A549 (cell line): ENCODE results near the gene KCNMB1. TPM values are rescaled to one million over a fixed set of nuclear protein-coding genes. Genes with fewer than 3 reads are reported as not detected.
"Not testable (repeated sequence)": the region's sequence is repeated elsewhere in the genome, so short reads cannot be mapped to it uniquely, and the experiment has no call there.

Experiments used
- ATAC-seq, 2 experiments: fragments of 200-7000 bp in 1 of 2; fragments of >200 bp in 1 of 2; cut with Nextera tagmentation in 1 of 2; cut with Tn5 transposase in 1 of 2; 3 replicates each; pipeline versions ENCODE4 v1.8.0 to v1.9.1; 2018 to 2020; ENCODE audit warnings: mild to moderate bottlenecking in 1 of 2, moderate library complexity in 1 of 2
- CTCF ChIA-PET: fragments of 300-600 bp; sonication (Branson Sonifier 250); formaldehyde crosslinking; extraction: SDS; loops from one replicate; lab custom pipeline; 2021; ENCODE audit warnings: antibody characterized with exemption, inconsistent platforms; lab: Yijun Ruan, JAX
- POLR2A ChIA-PET: fragments of 350-600 bp; formaldehyde crosslinking; extraction: SDS; loops from one replicate; lab custom pipeline; 2021; ENCODE audit warnings: antibody characterized with exemption, inconsistent platforms; lab: Yijun Ruan, JAX
- DNase-seq, 2 experiments: peaks; one replicate each; pipeline versions ENCODE4 v3.0.0 to v3.0.0-alpha.2; 2011 to 2016; ENCODE audit warnings: low read depth in 1 of 2, low spot score in 1 of 2
- FAIRE-seq: peaks from 2 replicates; lab custom pipeline; 2011; peaks lifted over from hg19 to GRCh38; lab: Jason Lieb, UNC
- H3K27ac ChIP-seq, 2 experiments: fragments of >200 bp; sonication (Bioruptor Twin); formaldehyde crosslinking; 3 replicates each; pipeline ENCODE4 v1.5.1; 2016 to 2017
- H3K4me1 ChIP-seq: fragments of >200 bp; sonication (Bioruptor Twin); formaldehyde crosslinking; 3 replicates; pipeline ENCODE4 v1.6.1; 2016
- H3K4me2 ChIP-seq: fragments of >200 bp; sonication (Bioruptor Twin); formaldehyde crosslinking; 3 replicates; pipeline ENCODE4 v1.6.1; 2016
- H3K4me3 ChIP-seq: fragments of >200 bp; sonication (Bioruptor Twin); formaldehyde crosslinking; 3 replicates; pipeline ENCODE4 v1.5.1; 2016
- H3K9me3 ChIP-seq: fragments of >200 bp; sonication (Bioruptor Twin); formaldehyde crosslinking; 3 replicates; pipeline ENCODE4 v1.6.1; 2016
- BHLHE40 ChIP-seq: IDR thresholded peaks from 2 replicates; pipeline ENCODE4 v1.6.1; 2012; ENCODE audit warnings: low read depth, low read length, inconsistent platforms
- CHD2 ChIP-seq: fragments of 150-350 bp; IDR thresholded peaks from 2 replicates; pipeline ENCODE4 v1.6.1; 2014; ENCODE audit warnings: low read length; ENCODE audit not compliant: partially characterized antibody
- CHD4 ChIP-seq: fragments of 200-600 bp; sonication (generic); IDR thresholded peaks from 2 replicates; pipeline ENCODE4 v1.6.1; 2016; ENCODE audit warnings: antibody characterized with exemption, mild to moderate bottlenecking, borderline replicate concordance
- EHMT2 ChIP-seq: fragments of 200-600 bp; sonication (generic); IDR thresholded peaks from 2 replicates; pipeline ENCODE4 v1.6.1; 2016; ENCODE audit warnings: antibody characterized with exemption, low read depth, mild to moderate bottlenecking, moderate library complexity
- EP300 ChIP-seq, 2 experiments: fragments of >200 bp; sonication (Bioruptor Twin); formaldehyde crosslinking; IDR thresholded peaks; 2 replicates in 1 of 2; 3 replicates in 1 of 2; pipeline ENCODE4 v1.6.1; 2016 to 2017
- ESRRA ChIP-seq: fragments of 150-350 bp; IDR thresholded peaks from 2 replicates; pipeline ENCODE4 v1.6.1; 2014; ENCODE audit warnings: mild to moderate bottlenecking, low read length, borderline replicate concordance
- FOSL2 ChIP-seq, 2 experiments: fragments of 450-650 bp in 1 of 2; fragments of >200 bp in 1 of 2; sonication (Bioruptor Twin) in 1 of 2; formaldehyde crosslinking; IDR thresholded peaks; 2 replicates each; pipeline versions ENCODE4 v1.5.0 to v1.6.1; 2016 to 2020; ENCODE audit warnings: mild to moderate bottlenecking in 1 of 2, moderate library complexity in 1 of 2
- FOXS1 ChIP-seq: fragments of 250-450 bp; sonication (Bioruptor Pico); IDR thresholded peaks from 2 replicates; pipeline ENCODE4 v1.5.0; 2020; ENCODE audit warnings: mild to moderate bottlenecking, moderate library complexity
- GATA3 ChIP-seq: IDR thresholded peaks from 2 replicates; pipeline ENCODE4 v1.6.1; 2012; ENCODE audit warnings: borderline replicate concordance
- HDAC2 ChIP-seq: fragments of 200-600 bp; sonication (generic); IDR thresholded peaks from 2 replicates; pipeline ENCODE4 v1.6.1; 2016
- HOXB5 ChIP-seq: fragments of 250-450 bp; sonication (Bioruptor Pico); IDR thresholded peaks from 2 replicates; pipeline ENCODE4 v1.5.0; 2020; ENCODE audit warnings: mild to moderate bottlenecking, moderate library complexity
- NFE2L2 ChIP-seq: fragments of 150-350 bp; conservative IDR thresholded peaks from 2 replicates; pipeline ENCODE4 v1.6.1; 2014; ENCODE audit warnings: low read length
- NR3C1 ChIP-seq: fragments of >200 bp; sonication (Bioruptor Twin); formaldehyde crosslinking; IDR thresholded peaks from 3 replicates; pipeline ENCODE4 v1.6.1; 2017
- POLR2A ChIP-seq: IDR thresholded peaks from 2 replicates; pipeline ENCODE4 v1.6.1; 2012; ENCODE audit warnings: mild to moderate bottlenecking, low read length
- POLR2AphosphoS2 ChIP-seq: conservative IDR thresholded peaks from 2 replicates; pipeline ENCODE4 v1.6.1; 2012; ENCODE audit warnings: low read length, improper control_type of control experiment, inconsistent platforms
- RARB ChIP-seq: fragments of 250-450 bp; sonication (Bioruptor Pico); IDR thresholded peaks from 2 replicates; pipeline ENCODE4 v1.8.0; 2021; ENCODE audit warnings: mild to moderate bottlenecking, moderate library complexity
- RFX5 ChIP-seq: fragments of 450-650 bp; IDR thresholded peaks from 2 replicates; pipeline ENCODE4 v1.7.1; 2014; ENCODE audit warnings: antibody characterized with exemption, mild to moderate bottlenecking, moderate library complexity
- RNF2 ChIP-seq: fragments of 200-600 bp; sonication (generic); IDR thresholded peaks from 2 replicates; pipeline ENCODE4 v1.6.1; 2016; ENCODE audit warnings: low read depth, mild to moderate bottlenecking, antibody characterized with exemption, moderate library complexity, borderline replicate concordance
- SMC3 ChIP-seq: fragments of >200 bp; sonication (Bioruptor Twin); formaldehyde crosslinking; IDR thresholded peaks from 3 replicates; pipeline ENCODE4 v1.6.1; 2018; ENCODE audit warnings: inconsistent platforms
- TFCP2L1 ChIP-seq: fragments of 250-450 bp; sonication (Bioruptor Pico); IDR thresholded peaks from 2 replicates; pipeline ENCODE4 v1.5.0; 2021; ENCODE audit warnings: mild to moderate bottlenecking
- TP53 ChIP-seq: fragments of 250-450 bp; sonication (Bioruptor Pico); IDR thresholded peaks from 2 replicates; pipeline ENCODE4 v1.5.0; 2021; ENCODE audit warnings: mild to moderate bottlenecking, moderate library complexity
- USF2 ChIP-seq: fragments of 450-650 bp; IDR thresholded peaks from 2 replicates; pipeline ENCODE4 v1.6.1; 2014; ENCODE audit warnings: antibody characterized with exemption
- ZNF302 ChIP-seq: fragments of 250-450 bp; sonication (Bioruptor Pico); IDR thresholded peaks from 2 replicates; pipeline ENCODE4 v1.9.0; 2021; ENCODE audit warnings: inconsistent platforms, mild to moderate bottlenecking, moderate library complexity
- WGBS: methylation state at CpG from one replicate; pipeline ENCODE4 v1.1.6; 2017; ENCODE audit errors: missing lambda C conversion rate; 5-methylcytosine and 5-hydroxymethylcytosine counted together
- polyA plus RNA-seq, 4 experiments: library from polyadenylated mRNA; depleted of rRNA in 3 of 4; stranded (reverse); fragments of >200 nt; fragmentation: RNase III in 1 of 4; extraction: RNeasy Plus Mini Kit Qiagen cat#74134 plus additional on column Dnase treatment in 1 of 4; gene quantifications; 2 replicates in 3 of 4; 3 replicates in 1 of 4; pipeline ENCODE4 v1.2.3, GENCODE V29; 2011 to 2017

The KCNMB1 gene
- polyA plus RNA-seq, 2 of the 4 experiments (the other 2 are of a cell fraction) = not detected

- 29% methylated on average over 3 of the region's 3 CpGs for WGBS
- Histone ChIP-seq H3K4me3 (no peak overlapping the region), H3K27ac (no peak overlapping the region), H3K4me1 (no peaks in the 10 kb centered on the region), H3K4me2 (no peak overlapping the region), H3K9me3 (no peaks in the 10 kb centered on the region)
- no peak for FAIRE-seq
- CTCF ChIA-PET = interaction anchor here (0.8 to 1.5 kb wide), 4 partner anchors 9 to 210 kb away, joined by 3 to 4 read pairs (median 4); partner anchors contain the start of gene KCNMB1
- TF ChIP-seq TFCP2L1 (CRISPR knock-in tag) (no peak), RFX5 (no peak), TP53 (no peak), HOXB5 (no peak), USF2 (no peak), NR3C1 (no peak), FOXS1 (no peak), BHLHE40 (no peak), RNF2 (no peak), POLR2A (no peak)
- POLR2A ChIA-PET = no interaction called here
- DNase-seq = no peak
- ATAC-seq = no peak
Measured at GRCh38 chr5:170380361-170380951, 8.7 kb downstream of the KCNMB1 start.

- 59% methylated on average over 16 of the region's 16 CpGs for WGBS
- ATAC-seq = no peak
- ChIA-PET CTCF (interaction anchor here (0.9 to 1.5 kb wide), 2 partner anchors 42 to 153 kb away, joined by 3 to 4 read pairs; no protein-coding TSS in a partner anchor), POLR2A (no interaction called here)
- Histone ChIP-seq H3K4me3 (no peak overlapping the region), H3K4me1 (no peaks in the 10 kb centered on the region), H3K9me3 (no peaks in the 10 kb centered on the region), H3K4me2 (no peak overlapping the region), H3K27ac (no peak overlapping the region)
- no peak for FAIRE-seq
- no peak for DNase-seq
- TF ChIP-seq CHD2 = no peak
Measured at GRCh38 chr5:170378740-170379139, 10.4 kb downstream of the KCNMB1 start.

- H3K4me2 ChIP-seq = no peak overlapping the region
- DNase-seq (no peak), FAIRE-seq (no peak), ATAC-seq (no peak)
- CTCF ChIA-PET = no interaction called here
- H3K4me1 ChIP-seq = no peaks in the 10 kb centered on the region
- 68% methylated on average over 10 of the region's 11 CpGs for WGBS
- POLR2A ChIA-PET = no interaction called here
- TF ChIP-seq SMC3 (no peak), FOXS1 (no peak), CHD2 (no peak), ESRRA (no peak)
- H3K9me3 ChIP-seq = no peaks in the 10 kb centered on the region
- no peak overlapping the region for H3K27ac ChIP-seq
- no peak overlapping the region for H3K4me3 ChIP-seq
Measured at GRCh38 chr5:170377027-170377426, 12.1 kb downstream of the KCNMB1 start.

GRCh38 chr5:170376526-170376925 is 12.6 kb downstream of the KCNMB1 start:
- H3K27ac ChIP-seq, ATAC-seq, H3K4me3 ChIP-seq, CTCF ChIA-PET, H3K9me3 ChIP-seq, H3K4me2 ChIP-seq, FAIRE-seq, POLR2A ChIA-PET, H3K4me1 ChIP-seq, DNase-seq: not testable (repeated sequence)
- 64% methylated on average over 3 of the region's 3 CpGs for WGBS

- CTCF ChIA-PET = interaction anchor here (1.4 kb wide), 1 partner anchor 149 kb away, joined by 3 read pairs; no protein-coding TSS in a partner anchor
- no CpG with 5 or more reads among the region's 1 CpG for WGBS
Measured at GRCh38 chr5:170375283-170375682, 13.9 kb downstream of the KCNMB1 start.

More at GRCh38 chr5:170375283-170375682, 13.9 kb downstream of the KCNMB1 start:
- no peak overlapping the region for H3K4me2 ChIP-seq
- no peaks in the 10 kb centered on the region for H3K4me1 ChIP-seq
- no peak for DNase-seq
- FAIRE-seq = no peak
- POLR2A ChIA-PET = no interaction called here
- no peak overlapping the region for H3K4me3 ChIP-seq
- no peak for TF ChIP-seq RNF2
- TF ChIP-seq ZNF302 = no peak
- TF ChIP-seq EP300 (IDR thresholded peaks at IDR 0.05) = no peak
- no peak for TF ChIP-seq CHD4
- no peak for TF ChIP-seq GATA3
- no peak for TF ChIP-seq HDAC2
- TF ChIP-seq TP53 = no peak
- no peak for TF ChIP-seq NR3C1
- no peak for TF ChIP-seq POLR2A
- no peak for TF ChIP-seq FOSL2 (IDR thresholded peaks at IDR 0.05)
- no peak for TF ChIP-seq FOSL2 (CRISPR knock-in tag; IDR thresholded peaks at IDR 0.05)
- TF ChIP-seq BHLHE40 = no peak
- no peak for TF ChIP-seq POLR2AphosphoS2
- no peak for TF ChIP-seq EHMT2
- TF ChIP-seq RARB (CRISPR knock-in tag) = no peak
- TF ChIP-seq NFE2L2 = no peak
- no peaks in the 10 kb centered on the region for H3K9me3 ChIP-seq
- H3K27ac ChIP-seq = no peak overlapping the region
- no peak for ATAC-seq
